ENCODE data around the gene ACOT9.
"Not testable (repeated sequence)": the region's sequence is repeated elsewhere in the genome, so short reads cannot be mapped to it uniquely, and the experiment has no call there.

DNA sequence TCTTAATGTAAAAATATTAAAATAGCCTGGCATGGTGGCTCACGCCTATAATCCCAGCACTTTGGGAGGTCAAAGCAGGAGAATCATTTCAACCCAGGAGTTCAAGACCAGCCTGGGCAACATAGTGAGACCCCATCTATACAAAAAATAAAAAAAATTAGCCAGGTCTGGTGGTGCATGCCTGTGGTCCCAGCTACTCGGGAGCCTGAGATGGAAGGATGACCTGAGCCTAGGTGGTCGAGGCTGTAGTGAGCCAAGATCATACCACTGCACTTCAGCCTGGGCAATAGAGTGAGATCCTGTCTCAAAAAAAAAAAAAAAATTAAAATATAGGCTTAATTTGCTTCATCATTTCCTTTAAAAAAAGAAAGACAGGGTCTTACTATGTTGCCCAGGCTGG lies 66.6 kb downstream of the ACOT9 start:
- TF ChIP-seq, protein P1, sequence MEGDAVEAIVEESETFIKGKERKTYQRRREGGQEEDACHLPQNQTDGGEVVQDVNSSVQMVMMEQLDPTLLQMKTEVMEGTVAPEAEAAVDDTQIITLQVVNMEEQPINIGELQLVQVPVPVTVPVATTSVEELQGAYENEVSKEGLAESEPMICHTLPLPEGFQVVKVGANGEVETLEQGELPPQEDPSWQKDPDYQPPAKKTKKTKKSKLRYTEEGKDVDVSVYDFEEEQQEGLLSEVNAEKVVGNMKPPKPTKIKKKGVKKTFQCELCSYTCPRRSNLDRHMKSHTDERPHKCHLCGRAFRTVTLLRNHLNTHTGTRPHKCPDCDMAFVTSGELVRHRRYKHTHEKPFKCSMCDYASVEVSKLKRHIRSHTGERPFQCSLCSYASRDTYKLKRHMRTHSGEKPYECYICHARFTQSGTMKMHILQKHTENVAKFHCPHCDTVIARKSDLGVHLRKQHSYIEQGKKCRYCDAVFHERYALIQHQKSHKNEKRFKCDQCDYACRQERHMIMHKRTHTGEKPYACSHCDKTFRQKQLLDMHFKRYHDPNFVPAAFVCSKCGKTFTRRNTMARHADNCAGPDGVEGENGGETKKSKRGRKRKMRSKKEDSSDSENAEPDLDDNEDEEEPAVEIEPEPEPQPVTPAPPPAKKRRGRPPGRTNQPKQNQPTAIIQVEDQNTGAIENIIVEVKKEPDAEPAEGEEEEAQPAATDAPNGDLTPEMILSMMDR (conservative IDR thresholded peaks at IDR 0.05; ENCODE audit: low read depth, low read length), result not testable (repeated sequence)
- not testable (repeated sequence) for TF ChIP-seq EZH2 (IDR thresholded peaks at IDR 0.05; ENCODE audit: borderline replicate concordance, low read depth, low read length, poor library complexity, severe bottlenecking)
